ENCODE results near the gene CENPL.

The CENPL gene, protein sequence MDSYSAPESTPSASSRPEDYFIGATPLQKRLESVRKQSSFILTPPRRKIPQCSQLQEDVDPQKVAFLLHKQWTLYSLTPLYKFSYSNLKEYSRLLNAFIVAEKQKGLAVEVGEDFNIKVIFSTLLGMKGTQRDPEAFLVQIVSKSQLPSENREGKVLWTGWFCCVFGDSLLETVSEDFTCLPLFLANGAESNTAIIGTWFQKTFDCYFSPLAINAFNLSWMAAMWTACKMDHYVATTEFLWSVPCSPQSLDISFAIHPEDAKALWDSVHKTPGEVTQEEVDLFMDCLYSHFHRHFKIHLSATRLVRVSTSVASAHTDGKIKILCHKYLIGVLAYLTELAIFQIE

DNA sequence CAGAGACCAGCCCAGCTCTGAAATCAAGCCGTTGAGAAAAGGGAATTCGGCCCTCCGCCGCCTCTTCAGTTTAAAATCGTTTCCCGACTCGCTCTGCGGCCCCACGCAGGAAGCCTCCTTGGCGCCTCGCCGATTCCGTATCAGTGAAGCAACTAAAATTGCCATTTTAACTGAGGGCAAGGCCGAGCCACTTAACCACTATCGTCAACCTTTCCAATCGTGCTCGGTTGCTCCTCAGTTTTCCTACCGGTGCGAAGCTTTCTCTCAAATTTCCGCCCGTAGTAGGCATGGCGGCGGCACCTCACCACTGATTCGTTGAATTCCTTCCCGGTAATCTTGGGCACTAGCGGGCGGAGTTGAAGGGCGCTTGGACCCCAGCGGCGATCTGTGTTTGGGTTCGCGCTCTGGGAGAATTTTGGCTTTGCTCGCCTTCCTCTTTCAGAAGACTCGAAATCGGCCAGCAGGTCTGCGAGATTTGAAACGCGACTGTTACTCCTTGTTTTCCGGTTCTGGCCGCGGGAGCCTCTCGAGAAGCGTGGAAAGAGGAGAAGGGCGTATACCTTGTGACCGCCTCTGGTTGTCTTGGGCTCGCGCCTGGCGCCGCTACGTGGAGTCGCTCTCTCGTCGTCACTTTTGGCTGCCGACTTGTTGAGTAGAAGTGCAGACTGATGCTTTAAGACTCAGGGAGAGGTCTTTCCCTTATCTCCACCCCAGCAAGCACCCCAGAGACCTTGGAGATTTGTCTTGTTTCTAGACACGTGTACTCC is at the start of gene CENPL, which contains the start of gene DARS2:
CENPL (minus strand) TSS at position 569 of the 767 bp plus-strand sequence. CDS start 13,584 bp downstream, outside the sequence.
DARS2 (plus strand) TSS at position 359 of the 767 bp plus-strand sequence. CDS start 557 bp downstream, outside the sequence.
- no peaks in the 10 kb centered on the region for H3K36me3 ChIP-seq (ENCODE audit: control insufficient read depth, insufficient read depth, low read length)
- DNase-seq (ENCODE audit: low read depth, low spot score) = peak; percentile 94
- peak within 1 kb of the TSS; percentile 97 for H3K4me3 ChIP-seq (ENCODE audit: low read length)
- H3K4me1 ChIP-seq (ENCODE audit: control insufficient read depth, insufficient read depth, low read length) = no peaks in the 10 kb centered on the region
- WGBS (ENCODE audit: insufficient coverage, insufficient read length) = no CpG with 5 or more reads among the region's 55 CpGs
- no peak within 1 kb of the TSS for H3K27ac ChIP-seq (ENCODE audit: low read length)
- H3K27me3 ChIP-seq (ENCODE audit: control insufficient read depth, insufficient read depth, low read length) = no peaks in the 10 kb centered on the region
- no peaks in the 10 kb centered on the region for H3K9me3 ChIP-seq (ENCODE audit: control insufficient read depth, insufficient read depth, low read length)

DNA sequence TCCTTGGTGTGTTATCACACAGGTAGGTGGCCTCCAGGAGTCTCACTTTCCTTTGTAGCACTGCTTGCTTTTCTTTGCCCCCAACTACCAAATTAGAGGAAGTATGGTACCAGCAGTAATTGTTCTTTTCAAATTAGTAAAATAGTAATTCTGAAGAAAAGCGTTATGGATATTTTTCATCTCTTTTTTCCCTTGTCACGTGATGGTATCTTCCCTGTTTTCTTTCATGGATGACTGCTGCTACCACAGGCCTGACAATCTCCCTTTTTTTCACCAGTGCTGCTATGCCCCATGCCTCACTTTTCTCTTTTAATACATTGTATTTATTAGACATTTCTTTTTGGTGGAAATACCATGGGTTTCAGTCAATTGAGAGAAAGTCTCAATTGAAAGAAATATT is 46.8 kb upstream of the CENPL start:
- Histone ChIP-seq H3K27ac (ENCODE audit: low read length) (no peak overlapping the region), H3K4me1 (ENCODE audit: control insufficient read depth, insufficient read depth, low read length) (no peaks in the 10 kb centered on the region), H3K27me3 (ENCODE audit: control insufficient read depth, insufficient read depth, low read length) (no peaks in the 10 kb centered on the region), H3K9me3 (ENCODE audit: control insufficient read depth, insufficient read depth, low read length) (no peaks in the 10 kb centered on the region), H3K36me3 (ENCODE audit: control insufficient read depth, insufficient read depth, low read length) (peaks cover 10% of the 10 kb centered on the region; the same call in 1 of the 2 replicates), H3K4me3 (ENCODE audit: low read length) (no peak overlapping the region)
- DNase-seq (ENCODE audit: low read depth, low spot score) = no peak
- no CpG with 5 or more reads among the region's 2 CpGs for WGBS (ENCODE audit: insufficient coverage, insufficient read length)

DNA sequence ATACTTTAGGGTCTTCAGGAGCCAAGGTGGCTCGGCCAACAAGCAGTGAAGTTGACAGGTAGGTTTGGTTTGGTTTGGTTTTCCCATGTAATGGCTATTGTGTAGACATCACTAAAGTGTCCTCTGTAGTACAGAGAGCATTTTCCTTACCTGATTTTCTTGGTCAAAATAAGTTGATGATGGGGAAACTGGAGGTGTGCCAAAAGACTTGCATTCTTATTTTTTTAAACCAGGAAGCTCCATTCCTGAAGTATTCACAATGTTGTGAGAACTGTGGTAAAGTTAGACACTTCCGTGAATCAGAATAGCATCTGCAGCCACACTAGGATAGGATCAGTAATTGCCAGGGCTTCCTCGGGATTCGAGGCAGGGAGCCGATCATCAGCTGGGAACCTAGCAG is 46.4 kb upstream of the CENPL start:
- Histone ChIP-seq H3K27me3 (ENCODE audit: control insufficient read depth, insufficient read depth, low read length) (no peaks in the 10 kb centered on the region), H3K36me3 (ENCODE audit: control insufficient read depth, insufficient read depth, low read length) (peaks cover 14% of the 10 kb centered on the region; the same call in 1 of the 2 replicates), H3K9me3 (ENCODE audit: control insufficient read depth, insufficient read depth, low read length) (no peaks in the 10 kb centered on the region), H3K27ac (ENCODE audit: low read length) (no peak overlapping the region), H3K4me1 (ENCODE audit: control insufficient read depth, insufficient read depth, low read length) (no peaks in the 10 kb centered on the region), H3K4me3 (ENCODE audit: low read length) (no peak overlapping the region)
- WGBS (ENCODE audit: insufficient coverage, insufficient read length) = no CpG with 5 or more reads among the region's 5 CpGs
- no peak for DNase-seq (ENCODE audit: low read depth, low spot score)

DNA sequence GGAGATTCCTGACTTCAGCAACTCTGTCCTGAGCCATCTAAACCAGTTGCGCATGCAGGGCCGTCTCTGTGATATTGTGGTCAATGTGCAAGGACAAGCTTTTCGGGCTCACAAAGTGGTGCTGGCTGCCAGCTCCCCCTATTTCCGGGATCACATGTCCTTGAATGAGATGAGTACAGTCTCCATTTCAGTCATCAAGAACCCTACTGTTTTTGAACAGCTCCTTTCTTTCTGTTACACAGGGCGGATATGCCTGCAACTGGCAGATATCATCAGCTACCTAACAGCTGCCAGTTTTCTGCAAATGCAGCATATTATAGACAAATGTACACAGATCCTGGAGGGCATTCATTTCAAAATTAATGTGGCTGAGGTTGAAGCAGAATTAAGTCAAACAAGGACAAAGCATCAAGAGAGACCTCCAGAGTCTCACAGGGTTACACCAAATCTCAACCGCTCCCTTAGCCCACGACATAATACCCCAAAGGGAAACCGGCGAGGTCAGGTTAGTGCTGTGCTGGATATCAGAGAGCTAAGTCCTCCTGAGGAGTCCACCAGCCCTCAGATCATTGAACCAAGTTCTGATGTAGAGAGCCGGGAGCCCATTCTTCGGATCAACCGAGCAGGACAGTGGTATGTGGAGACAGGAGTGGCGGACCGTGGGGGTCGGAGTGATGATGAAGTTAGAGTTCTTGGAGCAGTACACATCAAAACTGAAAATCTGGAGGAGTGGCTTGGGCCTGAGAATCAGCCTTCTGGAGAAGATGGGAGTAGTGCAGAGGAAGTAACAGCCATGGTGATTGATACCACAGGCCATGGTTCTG is 45.8 kb upstream of the CENPL start:
- Histone ChIP-seq H3K36me3 (ENCODE audit: control insufficient read depth, insufficient read depth, low read length) (peaks cover 18% of the 10 kb centered on the region; the same call in 1 of the 2 replicates), H3K9me3 (ENCODE audit: control insufficient read depth, insufficient read depth, low read length) (no peaks in the 10 kb centered on the region), H3K4me3 (ENCODE audit: low read length) (no peak overlapping the region), H3K4me1 (ENCODE audit: control insufficient read depth, insufficient read depth, low read length) (no peaks in the 10 kb centered on the region), H3K27me3 (ENCODE audit: control insufficient read depth, insufficient read depth, low read length) (no peaks in the 10 kb centered on the region), H3K27ac (ENCODE audit: low read length) (no peak overlapping the region)
- no peak for DNase-seq (ENCODE audit: low read depth, low spot score)
- no CpG with 5 or more reads among the region's 15 CpGs for WGBS (ENCODE audit: insufficient coverage, insufficient read length)

DNA sequence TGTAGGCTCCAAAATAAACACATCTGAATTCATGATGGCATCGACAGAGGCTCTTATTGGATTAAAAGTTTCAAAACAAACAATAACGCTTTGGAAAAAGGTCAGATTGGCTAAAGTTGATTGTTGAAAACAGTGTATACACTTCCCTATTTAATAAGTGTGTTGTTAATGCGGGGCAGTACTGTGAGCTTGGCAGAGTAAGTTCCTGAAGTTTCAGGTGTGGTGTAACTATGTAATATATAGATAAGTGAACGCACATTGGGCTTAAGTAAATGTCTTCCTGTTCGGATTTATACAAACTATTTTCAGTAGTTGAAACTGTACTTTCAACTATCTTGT is 44.3 kb upstream of the CENPL start:
- Histone ChIP-seq H3K27me3 (ENCODE audit: control insufficient read depth, insufficient read depth, low read length) (no peaks in the 10 kb centered on the region), H3K9me3 (ENCODE audit: control insufficient read depth, insufficient read depth, low read length) (no peaks in the 10 kb centered on the region), H3K4me3 (ENCODE audit: low read length) (peak overlapping the region; percentile 87; the same call in 1 of the 2 replicates), H3K36me3 (ENCODE audit: control insufficient read depth, insufficient read depth, low read length) (peaks cover 31% of the 10 kb centered on the region; the same call in 1 of the 2 replicates), H3K27ac (ENCODE audit: low read length) (no peak overlapping the region), H3K4me1 (ENCODE audit: control insufficient read depth, insufficient read depth, low read length) (no peaks in the 10 kb centered on the region)
- no peak for DNase-seq (ENCODE audit: low read depth, low spot score)
- WGBS (ENCODE audit: insufficient coverage, insufficient read length) = no CpG with 5 or more reads among the region's 5 CpGs

DNA sequence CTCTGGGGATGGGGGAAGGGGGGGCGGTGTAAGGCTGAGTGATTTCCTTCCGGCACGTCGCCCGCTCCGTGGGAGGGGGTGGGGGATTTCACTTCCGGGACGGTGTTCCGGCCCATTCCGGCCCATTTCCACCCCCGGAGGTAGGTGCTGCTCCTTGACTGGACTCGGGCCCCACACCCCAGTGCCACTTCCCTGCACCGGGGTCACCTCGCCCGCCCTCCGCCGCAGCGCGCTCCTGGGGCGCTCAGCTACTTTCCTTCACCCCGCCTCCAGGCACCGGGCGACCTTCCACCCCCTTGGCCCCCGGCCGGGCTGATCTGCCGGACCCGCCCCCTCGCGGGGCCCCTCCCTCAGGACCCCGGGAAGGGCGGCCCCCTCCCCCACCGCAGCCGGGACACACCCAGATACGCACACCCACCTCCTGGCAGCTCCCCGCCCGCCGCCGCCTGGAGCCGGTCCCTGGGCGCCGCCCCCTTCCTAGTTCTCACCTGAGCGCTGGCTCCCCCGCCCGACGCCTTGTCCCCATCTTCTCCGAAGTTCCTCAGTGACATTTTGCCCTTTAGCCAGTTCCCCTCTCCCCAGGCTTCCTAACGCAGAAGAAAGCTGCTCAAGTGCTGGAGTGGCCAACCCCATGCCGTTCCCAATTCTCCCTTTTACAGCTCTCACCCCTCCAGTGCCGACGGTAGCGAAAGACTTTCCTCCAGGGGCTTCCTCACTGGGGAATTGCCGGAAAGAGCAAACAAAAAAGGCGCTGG is 43.8 kb upstream of the CENPL start, which contains the start of gene ZBTB37:
ZBTB37 (plus strand) TSS at position 115 of the 755 bp plus-strand sequence. CDS start 1,846 bp downstream, outside the sequence.
- Histone ChIP-seq H3K9me3 (ENCODE audit: control insufficient read depth, insufficient read depth, low read length) (no peaks in the 10 kb centered on the region), H3K27me3 (ENCODE audit: control insufficient read depth, insufficient read depth, low read length) (no peaks in the 10 kb centered on the region), H3K4me3 (ENCODE audit: low read length) (peak within 1 kb of the TSS; percentile 98), H3K4me1 (ENCODE audit: control insufficient read depth, insufficient read depth, low read length) (no peaks in the 10 kb centered on the region), H3K27ac (ENCODE audit: low read length) (peak within 1 kb of the TSS; percentile 13), H3K36me3 (ENCODE audit: control insufficient read depth, insufficient read depth, low read length) (peaks cover 36% of the 10 kb centered on the region; the same call in 1 of the 2 replicates)
- no CpG with 5 or more reads among the region's 53 CpGs for WGBS (ENCODE audit: insufficient coverage, insufficient read length)
- DNase-seq (ENCODE audit: low read depth, low spot score) = peak; percentile 72

DNA sequence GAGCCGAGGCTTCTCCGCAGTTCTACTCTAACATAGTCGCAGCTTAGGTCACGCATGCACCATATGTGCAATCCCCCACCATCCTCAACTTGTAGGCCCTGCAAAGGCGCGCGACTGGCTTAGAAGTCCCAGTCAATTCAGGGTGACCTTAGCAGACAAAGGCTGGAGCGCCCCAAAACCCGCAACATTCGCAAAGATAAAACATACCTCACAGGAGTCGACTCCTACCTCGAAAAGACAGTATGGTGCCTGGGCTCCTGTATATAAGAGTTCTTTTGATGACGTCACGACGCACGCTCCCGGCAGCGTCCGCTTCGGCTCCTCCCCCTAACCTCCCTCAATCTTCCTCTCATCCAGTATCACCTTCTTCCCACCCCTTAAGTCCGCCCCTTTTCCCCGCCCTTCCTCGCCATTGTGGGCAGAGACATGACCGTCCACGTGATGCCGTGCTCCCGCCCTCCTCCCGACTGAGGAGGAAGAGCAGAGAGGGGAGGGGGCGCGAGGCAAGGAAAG is 43.1 kb upstream of the CENPL start, which contains the start of gene GAS5:
GAS5 (minus strand) TSS at position 237 of the 513 bp plus-strand sequence.
- Histone ChIP-seq H3K9me3 (ENCODE audit: control insufficient read depth, insufficient read depth, low read length) (no peaks in the 10 kb centered on the region), H3K36me3 (ENCODE audit: control insufficient read depth, insufficient read depth, low read length) (peaks cover 39% of the 10 kb centered on the region; the same call in 1 of the 2 replicates), H3K27ac (ENCODE audit: low read length) (peak within 1 kb of the TSS; percentile 13), H3K4me3 (ENCODE audit: low read length) (peak within 1 kb of the TSS; percentile 98), H3K27me3 (ENCODE audit: control insufficient read depth, insufficient read depth, low read length) (no peaks in the 10 kb centered on the region), H3K4me1 (ENCODE audit: control insufficient read depth, insufficient read depth, low read length) (no peaks in the 10 kb centered on the region)
- WGBS (ENCODE audit: insufficient coverage, insufficient read length) = no CpG with 5 or more reads among the region's 30 CpGs
- peak; percentile 98 for DNase-seq (ENCODE audit: low read depth, low spot score)

DNA sequence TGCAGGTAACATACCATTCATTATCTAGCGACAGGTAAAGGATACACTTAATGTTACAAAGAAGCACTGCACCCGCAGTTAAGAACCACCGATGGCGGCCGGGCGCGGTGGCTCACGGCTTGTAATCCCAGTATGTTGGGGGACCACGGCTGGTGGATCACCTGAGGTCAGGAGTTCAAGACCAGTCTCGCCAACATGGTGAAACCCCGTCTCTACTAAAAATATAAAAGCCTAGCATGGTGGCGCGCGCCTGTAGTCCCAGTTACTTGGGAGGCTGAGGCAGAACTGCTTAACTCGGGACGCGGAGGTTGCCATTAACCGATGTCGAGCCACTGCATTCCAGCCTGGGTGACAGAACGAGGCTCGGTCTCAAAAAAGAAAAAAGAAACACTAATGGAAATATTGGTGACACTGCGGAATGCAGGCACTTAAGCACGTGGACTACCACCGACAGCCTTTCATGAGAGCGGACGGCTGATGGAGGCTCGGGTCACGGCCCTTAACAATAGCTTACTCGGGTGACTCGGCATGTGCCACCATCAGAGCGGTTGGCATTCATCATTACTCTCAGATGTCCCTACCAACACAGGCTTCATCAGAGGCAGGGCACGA is 42.6 kb upstream of the CENPL start:
- no CpG with 5 or more reads among the region's 32 CpGs for WGBS (ENCODE audit: insufficient coverage, insufficient read length)
- Histone ChIP-seq H3K9me3 (ENCODE audit: control insufficient read depth, insufficient read depth, low read length) (no peaks in the 10 kb centered on the region), H3K27ac (ENCODE audit: low read length) (peak overlapping the region; percentile 13), H3K4me1 (ENCODE audit: control insufficient read depth, insufficient read depth, low read length) (no peaks in the 10 kb centered on the region), H3K27me3 (ENCODE audit: control insufficient read depth, insufficient read depth, low read length) (no peaks in the 10 kb centered on the region), H3K4me3 (ENCODE audit: low read length) (peak overlapping the region; percentile 98), H3K36me3 (ENCODE audit: control insufficient read depth, insufficient read depth, low read length) (peaks cover 39% of the 10 kb centered on the region; the same call in 1 of the 2 replicates)
- DNase-seq (ENCODE audit: low read depth, low spot score) = no peak

Measured in iPS DF 6.9 (cell line).